Right lobe of liver (tissue), 4 donors: Measurements from ENCODE around the gene RIPK3.

Source experiments
- POLR2A ChIP-seq: fragments of 450-650 bp; IDR thresholded peaks from one replicate; pipeline ENCODE4 v1.6.1; 2017; ENCODE audit warnings: antibody characterized with exemption, mild to moderate bottlenecking
- TF ChIP-seq, protein P1 (sequence below), 4 donors: fragments of 200-600 bp in 3 of 4; fragments of 450-650 bp in 1 of 4; IDR thresholded peaks; one replicate each; pipeline versions ENCODE4 v1.5.1 to v1.8.0; 2016 to 2022; ENCODE audit warnings: antibody characterized with exemption in 4 of 4, mild to moderate bottlenecking in 2 of 4
- donor health status: DM: no; HTN: no; CAD: no.
- donor health status: DM: no; HTN: no; CAD: no.
- donor health status: DM: no; HTN: yes; CAD: no.

DNA sequence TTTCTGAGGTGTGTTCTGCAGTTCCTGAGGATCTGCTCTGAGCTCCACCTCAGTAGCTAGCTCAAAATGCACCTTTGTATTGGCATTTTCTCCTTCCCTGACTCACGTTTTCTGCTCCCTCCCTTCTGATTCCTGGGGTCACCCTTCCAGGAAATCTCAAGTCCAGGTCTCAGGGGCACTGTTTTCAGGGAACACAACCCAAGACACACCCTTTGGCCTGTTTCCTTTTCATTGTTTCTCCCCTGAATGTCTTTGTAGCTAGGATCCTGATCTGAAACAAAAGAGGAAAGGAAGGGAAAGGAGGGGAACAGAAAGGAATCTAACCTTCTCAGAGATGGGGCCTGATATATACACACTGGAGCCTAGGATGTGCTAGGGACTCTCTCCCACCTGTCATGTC lies 7.3 kb upstream of the RIPK3 start:
- no peak for TF ChIP-seq POLR2A
- TF ChIP-seq, protein P1, sequence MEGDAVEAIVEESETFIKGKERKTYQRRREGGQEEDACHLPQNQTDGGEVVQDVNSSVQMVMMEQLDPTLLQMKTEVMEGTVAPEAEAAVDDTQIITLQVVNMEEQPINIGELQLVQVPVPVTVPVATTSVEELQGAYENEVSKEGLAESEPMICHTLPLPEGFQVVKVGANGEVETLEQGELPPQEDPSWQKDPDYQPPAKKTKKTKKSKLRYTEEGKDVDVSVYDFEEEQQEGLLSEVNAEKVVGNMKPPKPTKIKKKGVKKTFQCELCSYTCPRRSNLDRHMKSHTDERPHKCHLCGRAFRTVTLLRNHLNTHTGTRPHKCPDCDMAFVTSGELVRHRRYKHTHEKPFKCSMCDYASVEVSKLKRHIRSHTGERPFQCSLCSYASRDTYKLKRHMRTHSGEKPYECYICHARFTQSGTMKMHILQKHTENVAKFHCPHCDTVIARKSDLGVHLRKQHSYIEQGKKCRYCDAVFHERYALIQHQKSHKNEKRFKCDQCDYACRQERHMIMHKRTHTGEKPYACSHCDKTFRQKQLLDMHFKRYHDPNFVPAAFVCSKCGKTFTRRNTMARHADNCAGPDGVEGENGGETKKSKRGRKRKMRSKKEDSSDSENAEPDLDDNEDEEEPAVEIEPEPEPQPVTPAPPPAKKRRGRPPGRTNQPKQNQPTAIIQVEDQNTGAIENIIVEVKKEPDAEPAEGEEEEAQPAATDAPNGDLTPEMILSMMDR (IDR thresholded peaks at IDR 0.05), result no peak
